Left renal pelvis (tissue), 4 donors: ENCODE data around the gene C1QL4. TPM values are rescaled to one million over a fixed set of nuclear protein-coding genes. Genes with fewer than 3 reads are reported as not detected.
"Not testable (repeated sequence)": the region's sequence is repeated elsewhere in the genome, so short reads cannot be mapped to it uniquely, and the experiment has no call there.

Experiments used
- DNase-seq, 4 donors: peaks; one replicate each; pipeline ENCODE4 v3.0.0-alpha.2; 2013; ENCODE audit warnings: low read depth in 4 of 4, low spot score in 3 of 4
- polyA plus RNA-seq, 4 donors: library from polyadenylated mRNA; unstranded; fragments of 120-200 nt; gene quantifications; one replicate each; pipeline ENCODE4 v1.2.1, GENCODE V29; 2013; ENCODE audit not compliant: insufficient read length in 4 of 4

The C1QL4 gene
- polyA plus RNA-seq, 4 donors: 1.1 to 2.0 (median 1.3) TPM

GRCh38 chr12:49334681-49335080 lies 2.3 kb downstream of the C1QL4 start:
- DNase-seq: no peak

- no peak for DNase-seq
These were observed 2.8 kb downstream of the C1QL4 start for GRCh38 chr12:49334226-49334625.

GRCh38 chr12:49333778-49334177 lies 3.2 kb downstream of the C1QL4 start:
- DNase-seq: not testable (repeated sequence)

GRCh38 chr12:49332891-49333371 lies 4.1 kb downstream of the C1QL4 start:
- DNase-seq: no peak

- DNase-seq: no peak
These were observed 4.5 kb downstream of the C1QL4 start for GRCh38 chr12:49332441-49332861.

- DNase-seq: peak in 1 of 4 donors; percentile 52
These were observed 5.4 kb downstream of the C1QL4 start for GRCh38 chr12:49331380-49332222.

GRCh38 chr12:49330631-49331379 lies 6.2 kb downstream of the C1QL4 start:
- DNase-seq: no peak

GRCh38 chr12:49330032-49330619 lies 6.9 kb downstream of the C1QL4 start:
- DNase-seq: no peak

GRCh38 chr12:49328816-49329215 lies 8.2 kb downstream of the C1QL4 start:
- no peak for DNase-seq

GRCh38 chr12:49327887-49328286 lies 9.1 kb downstream of the C1QL4 start:
- no peak for DNase-seq

GRCh38 chr12:49327368-49327767 lies 9.6 kb downstream of the C1QL4 start:
- no peak for DNase-seq

GRCh38 chr12:49325606-49326005 lies 11.4 kb downstream of the C1QL4 start:
- DNase-seq: no peak

GRCh38 chr12:49323524-49324097 lies 13.4 kb downstream of the C1QL4 start:
- no peak for DNase-seq

GRCh38 chr12:49322708-49323523 lies 14.1 kb downstream of the C1QL4 start, which contains the start of gene TROAP:
Gene TROAP (plus strand): TSS chr12:49323255. CDS start chr12:49323609, 354 bp downstream.
- DNase-seq: peak; percentile 91 to 98 (median 98)

- no peak for DNase-seq
These were observed 14.7 kb downstream of the C1QL4 start for GRCh38 chr12:49322367-49322707.

- DNase-seq: not testable (repeated sequence)
These were observed 16.4 kb downstream of the C1QL4 start for GRCh38 chr12:49320411-49321103.

- not testable (repeated sequence) for DNase-seq
These were observed 19.9 kb downstream of the C1QL4 start for GRCh38 chr12:49317118-49317517.

GRCh38 chr12:49314811-49315210 lies 22.2 kb downstream of the C1QL4 start:
- no peak for DNase-seq

- not testable (repeated sequence) for DNase-seq
These were observed 26.5 kb downstream of the C1QL4 start for GRCh38 chr12:49310451-49311000.
